ENCODE results near the gene ACO2. TPM values are rescaled to one million over a fixed set of nuclear protein-coding genes. Genes with fewer than 3 reads are reported as not detected.
"Not testable (repeated sequence)": the region's sequence is repeated elsewhere in the genome, so short reads cannot be mapped to it uniquely, and the experiment has no call there.

Gene ACO2
- total RNA-seq, 1 donor from 2014 or later: 84.5 TPM

GRCh38 chr22:41539146-41540005 lies 70.5 kb downstream of the ACO2 start:
- no peak for DNase-seq (ENCODE audit: low read depth, low spot score)

- no peak for DNase-seq (ENCODE audit: low read depth, low spot score)
These were observed 71.0 kb downstream of the ACO2 start for GRCh38 chr22:41540006-41540315.

GRCh38 chr22:41540365-41540764 lies 71.4 kb downstream of the ACO2 start:
- no peak for DNase-seq (ENCODE audit: low read depth, low spot score)

- DNase-seq (ENCODE audit: low read depth, low spot score): no peak
These were observed 72.6 kb downstream of the ACO2 start for GRCh38 chr22:41541484-41541883.

GRCh38 chr22:41542224-41542623 lies 73.3 kb downstream of the ACO2 start:
- no peak for DNase-seq (ENCODE audit: low read depth, low spot score)

GRCh38 chr22:41543854-41544670 lies 75.1 kb downstream of the ACO2 start, which contains the start of gene POLR3H:
Gene POLR3H (minus strand): TSS chr22:41544470. CDS start chr22:41544101, 369 bp downstream.
- DNase-seq (ENCODE audit: low read depth, low spot score): peak; percentile 87

- DNase-seq (ENCODE audit: low read depth, low spot score): no peak
These were observed 76.0 kb downstream of the ACO2 start for GRCh38 chr22:41544671-41545476.

GRCh38 chr22:41548830-41549211 lies 79.9 kb downstream of the ACO2 start:
- no peak for DNase-seq (ENCODE audit: low read depth, low spot score)

- DNase-seq (ENCODE audit: low read depth, low spot score): no peak
These were observed 82.1 kb downstream of the ACO2 start for GRCh38 chr22:41550952-41551491.

GRCh38 chr22:41551877-41552582 lies 83.1 kb downstream of the ACO2 start:
- no peak for DNase-seq (ENCODE audit: low read depth, low spot score)

- no peak for DNase-seq (ENCODE audit: low read depth, low spot score)
These were observed 86.5 kb downstream of the ACO2 start for GRCh38 chr22:41555325-41555982.

GRCh38 chr22:41556561-41556960 lies 87.6 kb downstream of the ACO2 start:
- no peak for DNase-seq (ENCODE audit: low read depth, low spot score)

- DNase-seq (ENCODE audit: low read depth, low spot score): peak; percentile 26
These were observed 88.7 kb downstream of the ACO2 start for GRCh38 chr22:41557401-41558240.

- not testable (repeated sequence) for DNase-seq (ENCODE audit: low read depth, low spot score)
These were observed 89.3 kb downstream of the ACO2 start for GRCh38 chr22:41558241-41558630.

GRCh38 chr22:41560095-41560471 lies 91.2 kb downstream of the ACO2 start:
- no peak for DNase-seq (ENCODE audit: low read depth, low spot score)

GRCh38 chr22:41561335-41561734 lies 92.4 kb downstream of the ACO2 start:
- DNase-seq (ENCODE audit: low read depth, low spot score): no peak

- DNase-seq (ENCODE audit: low read depth, low spot score): no peak
These were observed 92.9 kb downstream of the ACO2 start for GRCh38 chr22:41561788-41562187.

- no peak for DNase-seq (ENCODE audit: low read depth, low spot score)
These were observed 93.5 kb downstream of the ACO2 start for GRCh38 chr22:41562461-41562860.

- no peak for DNase-seq (ENCODE audit: low read depth, low spot score)
These were observed 94.3 kb downstream of the ACO2 start for GRCh38 chr22:41563051-41563711.

Data from pulmonary artery endothelial cell (primary cell).